T-helper 2 cell treated with Interferon-gamma antibody and Interleukin-4, amounts not matched to agents 5 μg/mL and 100 μg/mL, for 36 hours (primary cell): ENCODE measurements around the gene HS6ST1.
"Not testable (repeated sequence)": the region's sequence is repeated elsewhere in the genome, so short reads cannot be mapped to it uniquely, and the experiment has no call there.

ENCODE experiments used
- DNase-seq: peaks from one replicate; pipeline ENCODE4 v3.0.0; 2021; ENCODE audit warnings: low spot score
- H3K27ac Mint-ChIP-seq: one replicate; pipeline ENCODE4 v1.8.0; 2021; ENCODE audit warnings: mild to moderate bottlenecking, mixed read lengths
- H3K27me3 Mint-ChIP-seq: one replicate; pipeline ENCODE4 v1.8.0; 2021; ENCODE audit warnings: low read depth, mixed read lengths
- H3K36me3 Mint-ChIP-seq: one replicate; pipeline ENCODE4 v1.8.0; 2021; ENCODE audit warnings: low read depth, mixed read lengths
- H3K4me1 Mint-ChIP-seq: one replicate; pipeline ENCODE4 v1.8.0; 2021; ENCODE audit warnings: low read depth, mixed read lengths
- H3K4me3 Mint-ChIP-seq: one replicate; pipeline ENCODE4 v1.8.0; 2022; ENCODE audit warnings: mild to moderate bottlenecking, moderate library complexity, mixed read lengths
- H3K9me3 Mint-ChIP-seq: one replicate; pipeline ENCODE4 v1.8.0; 2021; ENCODE audit warnings: mixed read lengths

The HS6ST1 gene

GRCh38 chr2:128273469-128274081, 45.1 kb downstream of the HS6ST1 start:
- DNase-seq, result no peak
- H3K27ac Mint-ChIP-seq, result no peak overlapping the region
- H3K36me3 Mint-ChIP-seq, result peaks cover 19% of the 10 kb centered on the region
- no peaks in the 10 kb centered on the region for H3K4me1 Mint-ChIP-seq
- no peaks in the 10 kb centered on the region for H3K27me3 Mint-ChIP-seq
- H3K9me3 Mint-ChIP-seq, result peaks cover 8% of the 10 kb centered on the region
- H3K4me3 Mint-ChIP-seq, result no peak overlapping the region

GRCh38 chr2:128272601-128273468, 45.8 kb downstream of the HS6ST1 start:
- peaks cover 8% of the 10 kb centered on the region for H3K9me3 Mint-ChIP-seq
- no peaks in the 10 kb centered on the region for H3K27me3 Mint-ChIP-seq
- H3K4me3 Mint-ChIP-seq, result no peak overlapping the region
- peaks cover 19% of the 10 kb centered on the region for H3K36me3 Mint-ChIP-seq
- DNase-seq, result no peak
- H3K4me1 Mint-ChIP-seq, result no peaks in the 10 kb centered on the region
- H3K27ac Mint-ChIP-seq, result no peak overlapping the region

GRCh38 chr2:128271911-128272600, 46.6 kb downstream of the HS6ST1 start:
- H3K4me3 Mint-ChIP-seq, result no peak overlapping the region
- H3K4me1 Mint-ChIP-seq, result no peaks in the 10 kb centered on the region
- H3K9me3 Mint-ChIP-seq, result peaks cover 8% of the 10 kb centered on the region
- no peak overlapping the region for H3K27ac Mint-ChIP-seq
- H3K36me3 Mint-ChIP-seq, result peaks cover 19% of the 10 kb centered on the region
- no peak for DNase-seq
- H3K27me3 Mint-ChIP-seq, result no peaks in the 10 kb centered on the region

GRCh38 chr2:128271597-128271910, 47.1 kb downstream of the HS6ST1 start:
- Mint-ChIP-seq H3K4me1 (no peaks in the 10 kb centered on the region), H3K27me3 (no peaks in the 10 kb centered on the region)
- DNase-seq, result no peak

GRCh38 chr2:128270672-128271596, 47.7 kb downstream of the HS6ST1 start:
- Mint-ChIP-seq H3K36me3 (peaks cover 19% of the 10 kb centered on the region), H3K27ac (no peak overlapping the region), H3K9me3 (peaks cover 8% of the 10 kb centered on the region), H3K4me3 (no peak overlapping the region), H3K27me3 (no peaks in the 10 kb centered on the region), H3K4me1 (no peaks in the 10 kb centered on the region)
- no peak for DNase-seq

More at GRCh38 chr2:128271597-128271910, 47.1 kb downstream of the HS6ST1 start:
- Mint-ChIP-seq H3K36me3 (peaks cover 19% of the 10 kb centered on the region), H3K9me3 (peaks cover 8% of the 10 kb centered on the region), H3K27ac (no peak overlapping the region), H3K4me3 (no peak overlapping the region)

- Mint-ChIP-seq H3K4me3 (no peak overlapping the region), H3K9me3 (peaks cover 8% of the 10 kb centered on the region), H3K27ac (no peak overlapping the region), H3K36me3 (peaks cover 13% of the 10 kb centered on the region), H3K4me1 (no peaks in the 10 kb centered on the region), H3K27me3 (no peaks in the 10 kb centered on the region)
- no peak for DNase-seq
Observed at GRCh38 chr2:128269990-128270671, 48.5 kb downstream of the HS6ST1 start.

- no peak for DNase-seq
- H3K36me3 Mint-ChIP-seq, result peaks cover 5% of the 10 kb centered on the region
- H3K4me3 Mint-ChIP-seq, result no peak overlapping the region
- no peaks in the 10 kb centered on the region for H3K27me3 Mint-ChIP-seq
- no peak overlapping the region for H3K27ac Mint-ChIP-seq
- peaks cover 6% of the 10 kb centered on the region for H3K9me3 Mint-ChIP-seq
- H3K4me1 Mint-ChIP-seq, result no peaks in the 10 kb centered on the region
Observed at GRCh38 chr2:128269063-128269989, 49.3 kb downstream of the HS6ST1 start.

GRCh38 chr2:128268611-128269010, 50.1 kb downstream of the HS6ST1 start:
- not testable (repeated sequence) for H3K4me1 Mint-ChIP-seq, H3K27me3 Mint-ChIP-seq, H3K36me3 Mint-ChIP-seq, H3K27ac Mint-ChIP-seq, H3K4me3 Mint-ChIP-seq, H3K9me3 Mint-ChIP-seq, DNase-seq

- H3K4me3 Mint-ChIP-seq, H3K36me3 Mint-ChIP-seq, H3K27me3 Mint-ChIP-seq, H3K9me3 Mint-ChIP-seq, H3K4me1 Mint-ChIP-seq, H3K27ac Mint-ChIP-seq, DNase-seq: not testable (repeated sequence)
Observed at GRCh38 chr2:128268145-128268544, 50.5 kb downstream of the HS6ST1 start.

- DNase-seq, H3K27ac Mint-ChIP-seq, H3K4me1 Mint-ChIP-seq, H3K27me3 Mint-ChIP-seq, H3K36me3 Mint-ChIP-seq, H3K9me3 Mint-ChIP-seq, H3K4me3 Mint-ChIP-seq: not testable (repeated sequence)
Observed at GRCh38 chr2:128267649-128268048, 51.0 kb downstream of the HS6ST1 start.

GRCh38 chr2:128267197-128267596, 51.5 kb downstream of the HS6ST1 start:
- DNase-seq, H3K27me3 Mint-ChIP-seq, H3K4me3 Mint-ChIP-seq, H3K9me3 Mint-ChIP-seq, H3K36me3 Mint-ChIP-seq, H3K27ac Mint-ChIP-seq, H3K4me1 Mint-ChIP-seq: not testable (repeated sequence)

GRCh38 chr2:128266463-128266862, 52.2 kb downstream of the HS6ST1 start:
- DNase-seq, H3K36me3 Mint-ChIP-seq, H3K27me3 Mint-ChIP-seq, H3K4me3 Mint-ChIP-seq, H3K9me3 Mint-ChIP-seq, H3K27ac Mint-ChIP-seq, H3K4me1 Mint-ChIP-seq: not testable (repeated sequence)
